HG02852 (cell line): ENCODE data around the gene PDS5B.
"Not testable (repeated sequence)": the region's sequence is repeated elsewhere in the genome, so short reads cannot be mapped to it uniquely, and the experiment has no call there.

Source experiments
- ATAC-seq: cut with Tn5 transposase; IDR thresholded peaks from one replicate; pipeline ENCODE4 v1.9.1; 2021; ENCODE audit warnings: mild to moderate bottlenecking, moderate library complexity; ENCODE audit not compliant: unreplicated experiment

PDS5B gene

GRCh38 chr13:32645854-32646253, 59.6 kb downstream of the PDS5B start:
- ATAC-seq = no peak

GRCh38 chr13:32647926-32648325, 61.7 kb downstream of the PDS5B start:
- ATAC-seq = no peak

GRCh38 chr13:32650705-32651311, 64.6 kb downstream of the PDS5B start:
- ATAC-seq = peak; percentile 81

- no peak for ATAC-seq
Observed at GRCh38 chr13:32657309-32657708, 71.1 kb downstream of the PDS5B start.

- no peak for ATAC-seq
Observed at GRCh38 chr13:32659736-32660135, 73.5 kb downstream of the PDS5B start.

GRCh38 chr13:32660227-32660626, 74.0 kb downstream of the PDS5B start:
- ATAC-seq = no peak

GRCh38 chr13:32661685-32662084, 75.4 kb downstream of the PDS5B start:
- no peak for ATAC-seq

- no peak for ATAC-seq
Observed at GRCh38 chr13:32663660-32664059, 77.4 kb downstream of the PDS5B start.

- no peak for ATAC-seq
Observed at GRCh38 chr13:32666990-32667571, 80.8 kb downstream of the PDS5B start.

GRCh38 chr13:32669030-32669646, 82.9 kb downstream of the PDS5B start:
- no peak for ATAC-seq

GRCh38 chr13:32674503-32674902, 88.3 kb downstream of the PDS5B start:
- ATAC-seq = no peak

GRCh38 chr13:32676242-32676641, 90.0 kb downstream of the PDS5B start:
- ATAC-seq = no peak

GRCh38 chr13:32682130-32682529, 95.9 kb downstream of the PDS5B start:
- no peak for ATAC-seq

- ATAC-seq = no peak
Observed at GRCh38 chr13:32682740-32683139, 96.5 kb downstream of the PDS5B start.

- ATAC-seq = no peak
Observed at GRCh38 chr13:32687275-32687674, 101.0 kb downstream of the PDS5B start.

- no peak for ATAC-seq
Observed at GRCh38 chr13:32695602-32696250, 109.5 kb downstream of the PDS5B start.

- ATAC-seq = no peak
Observed at GRCh38 chr13:32707471-32707870, 121.2 kb downstream of the PDS5B start.

GRCh38 chr13:32713397-32713796, 127.1 kb downstream of the PDS5B start:
- ATAC-seq = no peak

GRCh38 chr13:32716201-32716600, 129.9 kb downstream of the PDS5B start:
- ATAC-seq = not testable (repeated sequence)

- ATAC-seq = no peak
Observed at GRCh38 chr13:32720026-32720425, 133.8 kb downstream of the PDS5B start.

- ATAC-seq = not testable (repeated sequence)
Observed at GRCh38 chr13:32721131-32722034, 135.1 kb downstream of the PDS5B start.
